ENCODE measurements around the gene NF1. TPM values are rescaled to one million over a fixed set of nuclear protein-coding genes. Genes with fewer than 3 reads are reported as not detected.

NF1 gene
- polyA plus RNA-seq, 1 of the 3 experiments (the other 2 are of a cell fraction) = 19.6 TPM

DNA sequence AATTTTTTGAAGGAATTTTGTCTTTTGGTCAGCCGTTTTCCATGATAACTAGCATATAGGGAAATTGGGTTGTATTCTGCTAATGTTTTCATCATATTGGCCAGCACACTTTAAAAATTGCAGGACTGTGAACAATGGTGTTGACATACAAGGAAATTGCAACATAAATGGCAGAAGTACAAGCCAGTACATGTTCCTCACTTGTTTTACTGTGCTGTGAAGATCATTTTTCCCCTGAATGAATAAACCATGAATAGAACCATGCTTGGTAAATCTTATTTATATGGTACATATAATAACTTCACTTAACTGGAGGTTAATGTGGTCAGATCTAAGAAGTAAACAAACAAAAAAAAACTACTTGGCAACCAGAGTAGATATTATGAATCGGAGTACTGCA is 179.5 kb downstream of the NF1 start:
- H3K79me2 ChIP-seq (ENCODE audit: insufficient read depth) = peaks cover 7% of the 10 kb centered on the region; the same call in 1 of the 2 replicates
- CTCF ChIA-PET = no interaction called here
- H4K20me1 ChIP-seq (ENCODE audit: insufficient read depth) = no peaks in the 10 kb centered on the region
- peaks cover 5 to 15% of the 10 kb centered on the region in 2 experiments for H3K4me1 ChIP-seq (ENCODE audit: control insufficient read depth in 1 of 2, insufficient read depth in 2 of 2, low read depth in 1 of 2, low read length in 1 of 2)
- no peaks in the 10 kb centered on the region for H3K27me3 ChIP-seq (ENCODE audit: insufficient read depth)
- DNase-seq = no peak
- H3K9me3 ChIP-seq = no peaks in the 10 kb centered on the region
- H3F3A ChIP-seq (replicated peaks; ENCODE audit: insufficient read depth) = peaks cover 7% of the 10 kb centered on the region
- TF ChIP-seq, protein P1, sequence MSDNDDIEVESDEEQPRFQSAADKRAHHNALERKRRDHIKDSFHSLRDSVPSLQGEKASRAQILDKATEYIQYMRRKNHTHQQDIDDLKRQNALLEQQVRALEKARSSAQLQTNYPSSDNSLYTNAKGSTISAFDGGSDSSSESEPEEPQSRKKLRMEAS (IDR thresholded peaks at IDR 0.05; ENCODE audit: low read depth) = no peak
- TF ChIP-seq GABPA (IDR thresholded peaks at IDR 0.05; ENCODE audit: low read depth) (no peak), FOSL2 (IDR thresholded peaks at IDR 0.05; ENCODE audit: borderline replicate concordance, low read depth) (no peak), ELF1 (IDR thresholded peaks at IDR 0.05) (no peak), GATA2 (CRISPR knock-in tag; IDR thresholded peaks at IDR 0.05) (no peak), EP300 (IDR thresholded peaks at IDR 0.05; ENCODE audit: borderline replicate concordance in 1 of 2, low read depth in 1 of 2, low read length in 1 of 2) (no peak), MEF2A (IDR thresholded peaks at IDR 0.05; ENCODE audit: borderline replicate concordance, low read depth) (no peak), SMC3 (IDR thresholded peaks at IDR 0.05; ENCODE audit: low read depth, low read length) (no peak), NRF1 (IDR thresholded peaks at IDR 0.05; ENCODE audit: low read depth, low read length) (no peak), RFX5 (IDR thresholded peaks at IDR 0.05; ENCODE audit: low read length) (no peak)
- TF ChIP-seq, protein P2, sequence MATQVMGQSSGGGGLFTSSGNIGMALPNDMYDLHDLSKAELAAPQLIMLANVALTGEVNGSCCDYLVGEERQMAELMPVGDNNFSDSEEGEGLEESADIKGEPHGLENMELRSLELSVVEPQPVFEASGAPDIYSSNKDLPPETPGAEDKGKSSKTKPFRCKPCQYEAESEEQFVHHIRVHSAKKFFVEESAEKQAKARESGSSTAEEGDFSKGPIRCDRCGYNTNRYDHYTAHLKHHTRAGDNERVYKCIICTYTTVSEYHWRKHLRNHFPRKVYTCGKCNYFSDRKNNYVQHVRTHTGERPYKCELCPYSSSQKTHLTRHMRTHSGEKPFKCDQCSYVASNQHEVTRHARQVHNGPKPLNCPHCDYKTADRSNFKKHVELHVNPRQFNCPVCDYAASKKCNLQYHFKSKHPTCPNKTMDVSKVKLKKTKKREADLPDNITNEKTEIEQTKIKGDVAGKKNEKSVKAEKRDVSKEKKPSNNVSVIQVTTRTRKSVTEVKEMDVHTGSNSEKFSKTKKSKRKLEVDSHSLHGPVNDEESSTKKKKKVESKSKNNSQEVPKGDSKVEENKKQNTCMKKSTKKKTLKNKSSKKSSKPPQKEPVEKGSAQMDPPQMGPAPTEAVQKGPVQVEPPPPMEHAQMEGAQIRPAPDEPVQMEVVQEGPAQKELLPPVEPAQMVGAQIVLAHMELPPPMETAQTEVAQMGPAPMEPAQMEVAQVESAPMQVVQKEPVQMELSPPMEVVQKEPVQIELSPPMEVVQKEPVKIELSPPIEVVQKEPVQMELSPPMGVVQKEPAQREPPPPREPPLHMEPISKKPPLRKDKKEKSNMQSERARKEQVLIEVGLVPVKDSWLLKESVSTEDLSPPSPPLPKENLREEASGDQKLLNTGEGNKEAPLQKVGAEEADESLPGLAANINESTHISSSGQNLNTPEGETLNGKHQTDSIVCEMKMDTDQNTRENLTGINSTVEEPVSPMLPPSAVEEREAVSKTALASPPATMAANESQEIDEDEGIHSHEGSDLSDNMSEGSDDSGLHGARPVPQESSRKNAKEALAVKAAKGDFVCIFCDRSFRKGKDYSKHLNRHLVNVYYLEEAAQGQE (IDR thresholded peaks at IDR 0.05; ENCODE audit: low read depth, low read length) = no peak
- TF ChIP-seq, protein P3, sequence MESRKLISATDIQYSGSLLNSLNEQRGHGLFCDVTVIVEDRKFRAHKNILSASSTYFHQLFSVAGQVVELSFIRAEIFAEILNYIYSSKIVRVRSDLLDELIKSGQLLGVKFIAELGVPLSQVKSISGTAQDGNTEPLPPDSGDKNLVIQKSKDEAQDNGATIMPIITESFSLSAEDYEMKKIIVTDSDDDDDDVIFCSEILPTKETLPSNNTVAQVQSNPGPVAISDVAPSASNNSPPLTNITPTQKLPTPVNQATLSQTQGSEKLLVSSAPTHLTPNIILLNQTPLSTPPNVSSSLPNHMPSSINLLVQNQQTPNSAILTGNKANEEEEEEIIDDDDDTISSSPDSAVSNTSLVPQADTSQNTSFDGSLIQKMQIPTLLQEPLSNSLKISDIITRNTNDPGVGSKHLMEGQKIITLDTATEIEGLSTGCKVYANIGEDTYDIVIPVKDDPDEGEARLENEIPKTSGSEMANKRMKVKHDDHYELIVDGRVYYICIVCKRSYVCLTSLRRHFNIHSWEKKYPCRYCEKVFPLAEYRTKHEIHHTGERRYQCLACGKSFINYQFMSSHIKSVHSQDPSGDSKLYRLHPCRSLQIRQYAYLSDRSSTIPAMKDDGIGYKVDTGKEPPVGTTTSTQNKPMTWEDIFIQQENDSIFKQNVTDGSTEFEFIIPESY (IDR thresholded peaks at IDR 0.05; ENCODE audit: borderline replicate concordance, low read depth) = no peak
- H3K9me2 ChIP-seq = no peaks in the 10 kb centered on the region
- WGBS (ENCODE audit: low lambda C conversion rate) = 94% methylated on average over 2 of the region's 2 CpGs
- no peak overlapping the region for H3K9ac ChIP-seq
- POLR2A ChIA-PET = no interaction called here
- H2AFZ ChIP-seq (ENCODE audit: low read depth) = no peak overlapping the region
- H3K36me3 ChIP-seq (replicated peaks in 1 of 2; ENCODE audit: control insufficient read depth in 1 of 2, insufficient read depth in 2 of 2, low read length in 1 of 2) = peaks cover 29 to 63% of the 10 kb centered on the region in 2 experiments
- H3K4me3 ChIP-seq (ENCODE audit: low read depth in 2 of 2, low read length in 1 of 2) = no peak overlapping the region
- no peak overlapping the region for H3K4me2 ChIP-seq
- no peak overlapping the region; a peak in 1 of 4 replicates for H3K27ac ChIP-seq (ENCODE audit: low read depth in 2 of 2, low read length in 1 of 2)

DNA sequence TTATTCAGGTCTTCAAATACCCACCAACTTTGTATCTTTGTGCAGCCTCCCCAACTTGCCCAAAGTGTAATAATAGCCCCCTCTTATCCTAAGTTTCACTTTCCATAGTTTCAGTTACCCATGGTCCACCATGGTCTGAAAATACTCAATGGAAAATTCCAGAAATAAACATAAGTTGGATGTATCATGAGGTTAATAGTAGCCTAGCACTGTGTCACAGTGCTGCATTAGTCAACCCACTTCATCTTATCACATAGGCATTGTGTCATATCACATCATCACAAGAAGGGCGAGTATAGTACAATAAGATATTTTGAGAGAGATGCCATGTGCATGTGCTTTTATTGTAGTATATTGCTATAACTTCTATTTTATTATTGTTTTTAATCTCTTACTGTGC is 180.3 kb downstream of the NF1 start:
- no peak overlapping the region for H3K4me2 ChIP-seq
- no peaks in the 10 kb centered on the region for H4K20me1 ChIP-seq (ENCODE audit: insufficient read depth)
- ChIA-PET POLR2A (no interaction called here), CTCF (no interaction called here)
- no peak overlapping the region for H3K4me3 ChIP-seq (ENCODE audit: low read depth in 2 of 2, low read length in 1 of 2)
- no peak overlapping the region for H3K27ac ChIP-seq (ENCODE audit: low read depth in 2 of 2, low read length in 1 of 2)
- H3K79me2 ChIP-seq (ENCODE audit: insufficient read depth) = peaks cover 7% of the 10 kb centered on the region; the same call in 1 of the 2 replicates
- no peak overlapping the region for H2AFZ ChIP-seq (ENCODE audit: low read depth)
- no peak for TF ChIP-seq POLR2AphosphoS5 (IDR thresholded peaks at IDR 0.05; ENCODE audit: low read depth, low read length)
- TF ChIP-seq FOXM1 (IDR thresholded peaks at IDR 0.05; ENCODE audit: low read depth) = no peak
- no peak for TF ChIP-seq MEF2A (IDR thresholded peaks at IDR 0.05; ENCODE audit: borderline replicate concordance, low read depth)
- TF ChIP-seq CHD2 (IDR thresholded peaks at IDR 0.05; ENCODE audit: low read length, partially characterized antibody) = no peak
- peaks cover 4% of the 10 kb centered on the region for H3F3A ChIP-seq (replicated peaks; ENCODE audit: insufficient read depth)
- no peaks in the 10 kb centered on the region for H3K9me2 ChIP-seq
- H3K9me3 ChIP-seq = no peaks in the 10 kb centered on the region
- H3K4me1 ChIP-seq (ENCODE audit: control insufficient read depth in 1 of 2, insufficient read depth in 2 of 2, low read depth in 1 of 2, low read length in 1 of 2) = peaks cover 0 to 10% of the 10 kb centered on the region in 2 experiments; a peak in 3 of 4 replicates
- 93% methylated on average over 1 of the region's 1 CpG for WGBS (ENCODE audit: low lambda C conversion rate)
- DNase-seq = no peak
- H3K27me3 ChIP-seq (ENCODE audit: insufficient read depth) = no peaks in the 10 kb centered on the region
- no peak overlapping the region for H3K9ac ChIP-seq
- peaks cover 29 to 63% of the 10 kb centered on the region in 2 experiments for H3K36me3 ChIP-seq (replicated peaks in 1 of 2; ENCODE audit: control insufficient read depth in 1 of 2, insufficient read depth in 2 of 2, low read length in 1 of 2)
